HG03460 (cell line): ENCODE measurements around the gene TMSB4X.

Experiments
- ATAC-seq: cut with Tn5 transposase; IDR thresholded peaks from one replicate; pipeline ENCODE4 v1.9.1; 2021; ENCODE audit not compliant: unreplicated experiment

The TMSB4X gene

GRCh38 chrX:13022926-13023325, 48.0 kb downstream of the TMSB4X start:
- peak; percentile 89 for ATAC-seq

DNA sequence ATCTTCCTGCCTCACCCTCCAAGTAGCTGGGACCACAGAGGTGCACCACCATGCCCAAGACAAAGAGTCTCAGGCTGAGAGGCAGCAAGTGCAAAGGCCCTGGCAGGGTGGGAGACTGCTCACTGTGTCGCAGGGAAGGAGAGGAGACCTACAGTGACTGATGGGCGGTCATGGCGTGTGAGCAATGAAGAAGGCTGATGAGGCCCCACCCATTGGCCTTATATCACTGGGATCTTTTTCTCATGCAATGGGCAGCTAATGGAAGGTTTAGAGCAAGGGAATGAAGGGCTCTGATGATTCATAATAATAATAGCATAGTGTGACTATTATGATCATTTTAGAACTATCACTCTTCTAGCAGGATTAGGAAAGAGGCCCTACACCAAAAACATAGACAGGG, 48.7 kb downstream of the TMSB4X start:
- ATAC-seq: no peak

GRCh38 chrX:13023979-13024378, 49.1 kb downstream of the TMSB4X start:
- no peak for ATAC-seq

- no peak for ATAC-seq
Observed at GRCh38 chrX:13024986-13025385, 50.1 kb downstream of the TMSB4X start.
